GM21717 (cell line): ENCODE measurements around the gene SDR42E2.
"Not testable (repeated sequence)": the region's sequence is repeated elsewhere in the genome, so short reads cannot be mapped to it uniquely, and the experiment has no call there.

ENCODE experiments used
- ATAC-seq: cut with Tn5 transposase; IDR thresholded peaks from one replicate; pipeline ENCODE4 v1.9.1; 2021; ENCODE audit warnings: mild to moderate bottlenecking, moderate library complexity; ENCODE audit not compliant: unreplicated experiment

SDR42E2 gene

DNA sequence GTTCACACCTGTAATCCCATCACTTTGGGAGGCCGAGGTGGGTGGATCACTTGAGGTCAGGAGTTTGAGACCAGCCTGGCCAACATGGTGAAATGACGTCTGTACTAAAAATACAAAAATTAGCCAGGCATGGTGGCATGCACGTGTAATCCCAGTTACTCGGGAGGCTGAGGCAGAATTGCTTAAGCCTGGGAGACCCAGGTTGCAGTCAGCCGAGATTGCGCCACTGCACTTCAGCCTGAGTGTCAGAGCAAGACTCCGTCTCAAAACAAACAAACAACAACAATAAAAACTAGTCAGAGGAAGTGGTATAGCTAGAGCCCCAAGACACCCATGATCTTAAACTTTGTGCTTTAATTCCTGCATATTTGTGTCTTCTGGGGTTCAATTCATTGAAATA is 9.2 kb upstream of the SDR42E2 start:
- ATAC-seq = not testable (repeated sequence)

- no peak for ATAC-seq
Observed at GRCh38 chr16:22161401-22161800, 905 bp upstream of the SDR42E2 start.

GRCh38 chr16:22162656-22163009 is 327 bp downstream of the SDR42E2 start:
- no peak for ATAC-seq

- ATAC-seq = no peak
Observed at GRCh38 chr16:22163806-22164205, 1.5 kb downstream of the SDR42E2 start.

GRCh38 chr16:22164482-22164881 is 2.2 kb downstream of the SDR42E2 start:
- no peak for ATAC-seq

- ATAC-seq = no peak
Observed at GRCh38 chr16:22165508-22166285, 3.4 kb downstream of the SDR42E2 start.

- no peak for ATAC-seq
Observed at GRCh38 chr16:22171953-22172352, 9.6 kb downstream of the SDR42E2 start.

GRCh38 chr16:22172642-22173041 is 10.3 kb downstream of the SDR42E2 start:
- not testable (repeated sequence) for ATAC-seq

GRCh38 chr16:22174642-22175041 is 12.3 kb downstream of the SDR42E2 start:
- no peak for ATAC-seq

GRCh38 chr16:22177968-22178930 is 15.9 kb downstream of the SDR42E2 start:
- no peak for ATAC-seq

DNA sequence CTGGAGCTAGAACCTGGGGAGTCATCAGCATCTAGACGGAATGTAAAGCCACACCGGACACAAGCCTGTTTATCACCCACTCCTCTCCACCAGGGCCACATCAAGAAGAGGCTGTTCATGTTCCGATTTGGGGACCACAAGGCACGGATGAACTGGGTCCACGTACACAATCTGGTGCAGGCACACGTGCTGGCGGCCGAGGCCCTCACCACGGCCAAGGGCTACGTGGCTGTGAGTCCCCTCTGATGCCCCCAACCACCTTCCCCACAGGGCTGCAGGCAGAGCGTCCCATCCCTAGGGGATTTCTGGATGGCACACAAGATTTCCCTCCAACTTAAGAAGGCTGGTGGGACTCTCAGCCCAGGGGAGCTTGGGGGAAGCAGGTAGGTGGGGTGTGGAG is 19.1 kb downstream of the SDR42E2 start:
- ATAC-seq = no peak

- no peak for ATAC-seq
Observed at GRCh38 chr16:22181843-22182242, 19.5 kb downstream of the SDR42E2 start.

GRCh38 chr16:22183335-22183734 is 21.0 kb downstream of the SDR42E2 start:
- no peak for ATAC-seq

- no peak for ATAC-seq
Observed at GRCh38 chr16:22183901-22184614, 21.8 kb downstream of the SDR42E2 start.

DNA sequence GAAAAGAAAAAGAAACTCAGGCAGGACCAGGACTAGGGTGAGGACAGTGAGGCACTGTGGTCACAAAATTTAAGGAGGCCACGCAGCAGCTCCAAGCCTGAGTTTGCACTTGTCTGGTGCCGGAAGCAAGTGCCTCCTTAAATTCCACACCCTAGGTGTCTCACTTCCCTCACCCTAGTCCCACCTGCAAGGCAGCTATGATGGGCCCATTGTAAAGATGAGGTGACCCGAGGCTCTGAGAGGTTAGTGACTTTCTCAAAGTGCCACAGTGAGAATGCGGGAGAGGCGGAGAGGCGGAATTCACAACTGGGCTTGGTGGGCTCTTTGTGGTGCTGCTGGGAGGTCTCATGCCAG is 22.3 kb downstream of the SDR42E2 start:
- ATAC-seq = no peak

- no peak for ATAC-seq
Observed at GRCh38 chr16:22186517-22186916, 24.2 kb downstream of the SDR42E2 start.

DNA sequence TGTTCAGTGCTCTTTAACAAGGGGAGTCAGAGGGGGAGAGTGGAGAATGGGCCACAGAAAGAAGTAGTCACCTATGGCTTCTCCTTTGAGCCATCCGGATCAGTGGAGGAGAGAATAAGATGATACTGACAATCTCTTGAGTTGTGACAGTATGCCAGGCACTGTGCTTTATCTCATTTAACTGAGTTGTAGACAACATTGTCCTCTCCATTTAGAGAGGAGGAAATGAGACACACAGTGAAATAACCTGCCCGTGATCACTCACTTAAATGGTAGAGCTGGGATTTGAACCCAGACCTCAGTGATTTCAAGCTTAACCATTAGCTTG is 25.9 kb downstream of the SDR42E2 start:
- ATAC-seq = no peak

DNA sequence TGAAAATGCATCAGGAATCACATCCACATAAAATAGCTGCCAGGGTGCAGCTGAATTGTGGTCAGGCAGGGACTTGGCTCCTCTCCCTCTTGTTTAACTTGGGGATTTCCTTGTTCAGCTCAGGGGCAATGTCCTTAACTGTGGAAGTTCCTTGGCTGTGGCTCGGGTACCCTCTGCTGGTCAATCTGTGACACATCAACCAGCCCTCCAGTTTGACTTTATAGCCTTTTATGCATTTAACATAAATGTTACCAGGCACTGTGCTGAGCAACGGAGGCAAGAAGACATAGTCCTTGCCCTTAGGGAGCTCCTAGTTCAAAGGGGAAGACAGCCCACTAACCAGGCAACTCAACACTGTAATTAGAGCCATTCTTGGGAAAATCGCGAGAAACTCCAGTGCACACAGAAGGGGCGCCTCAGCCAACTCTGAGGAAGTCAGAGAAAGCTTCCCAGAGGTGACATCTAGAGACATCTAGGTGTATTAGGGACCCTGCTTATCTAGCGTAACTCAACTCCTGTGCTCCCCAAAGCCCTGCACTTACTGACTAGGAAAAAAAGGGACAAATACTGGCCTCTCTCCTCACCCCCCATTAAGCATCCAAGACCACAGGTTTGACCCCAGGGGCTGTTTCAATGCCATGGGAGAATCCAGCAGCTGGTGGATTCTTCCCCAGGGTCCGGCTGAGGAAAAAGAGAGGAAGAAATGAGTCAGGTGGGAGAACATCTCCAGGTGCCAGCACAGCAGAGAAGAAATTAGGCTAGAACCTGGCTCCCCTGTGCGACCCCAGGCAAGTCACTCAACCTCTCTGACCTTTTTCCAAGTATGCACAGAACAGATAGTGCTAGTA is 26.5 kb downstream of the SDR42E2 start:
- no peak for ATAC-seq

- ATAC-seq = no peak
Observed at GRCh38 chr16:22189473-22190080, 27.3 kb downstream of the SDR42E2 start.

DNA sequence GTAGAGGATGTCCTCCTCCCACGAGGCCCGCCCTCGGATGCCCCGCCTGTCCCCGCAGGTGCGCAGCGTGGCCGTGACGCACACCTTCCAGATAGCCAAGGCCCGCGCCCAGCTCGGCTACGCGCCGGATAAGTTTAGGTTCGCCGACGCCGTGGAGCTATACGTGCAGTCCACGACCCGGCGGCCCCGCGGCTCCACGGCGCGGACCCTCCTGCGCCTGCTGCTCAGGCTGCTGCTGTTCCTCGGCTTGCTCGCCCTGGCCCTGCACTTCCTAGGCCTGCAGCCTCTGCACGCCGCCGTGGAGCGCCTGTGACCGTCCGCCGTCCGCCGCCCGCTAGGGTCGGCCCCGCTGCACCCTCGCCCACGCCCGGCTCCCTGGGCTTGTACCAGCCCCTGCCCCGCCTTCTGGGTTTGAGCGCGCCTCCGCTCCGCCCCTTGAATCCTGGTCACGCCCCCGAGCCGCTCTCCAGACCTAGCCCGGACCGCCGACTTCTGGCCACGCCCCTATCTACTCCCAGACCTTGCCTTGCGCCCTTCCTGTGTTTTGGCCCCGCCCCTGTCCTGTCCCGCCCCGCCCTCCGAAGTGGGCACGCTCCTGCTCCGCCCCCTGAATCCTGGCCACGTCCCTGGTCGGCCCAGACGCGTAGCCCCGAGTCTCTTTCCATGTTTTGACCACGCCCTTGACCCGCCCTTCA is 27.9 kb downstream of the SDR42E2 start:
- peak; percentile 58 for ATAC-seq
